NCI-H146 (cell line): ENCODE data around the gene HEPH.
"Not testable (repeated sequence)": the region's sequence is repeated elsewhere in the genome, so short reads cannot be mapped to it uniquely, and the experiment has no call there.

Experiments used
- DNase-seq: peaks from one replicate; lab custom pipeline; 2025; lab: John Stamatoyannopoulos, UW

HEPH gene

DNA sequence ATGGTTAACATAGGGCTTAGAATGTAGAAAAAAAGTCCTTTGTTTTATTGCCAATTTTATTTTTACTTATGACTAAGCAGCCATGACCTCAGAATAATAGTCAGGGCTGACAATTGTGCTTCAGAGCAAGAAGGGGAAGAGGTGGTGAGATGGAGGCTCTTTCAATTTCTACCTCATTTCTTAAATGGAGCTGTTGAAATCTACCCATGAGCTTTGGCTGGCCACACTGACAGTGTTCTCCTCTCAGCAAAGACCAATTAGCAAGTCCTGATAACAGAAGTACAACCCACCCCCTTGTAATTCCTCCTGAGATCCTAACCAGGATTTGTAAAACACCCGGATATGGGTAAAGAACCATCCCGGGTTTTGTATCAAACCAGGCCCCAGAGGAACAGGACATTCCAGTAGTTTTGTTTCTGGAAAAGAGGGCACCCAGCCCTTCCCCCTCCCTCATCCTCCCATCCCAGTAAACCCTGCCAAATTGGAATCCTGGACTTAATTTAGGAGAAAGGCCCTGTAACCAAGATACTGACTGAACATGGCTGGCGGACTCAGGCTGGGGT, at the start of gene HEPH:
Gene HEPH, plus strand, starts transcription at position 399 of the 563 bp plus-strand sequence. CDS start 6,324 bp downstream, outside the sequence.
- DNase-seq: no peak

- DNase-seq: not testable (repeated sequence)
Observed at GRCh38 chrX:66118722-66119121, 45.3 kb upstream of the HEPH start.

DNA sequence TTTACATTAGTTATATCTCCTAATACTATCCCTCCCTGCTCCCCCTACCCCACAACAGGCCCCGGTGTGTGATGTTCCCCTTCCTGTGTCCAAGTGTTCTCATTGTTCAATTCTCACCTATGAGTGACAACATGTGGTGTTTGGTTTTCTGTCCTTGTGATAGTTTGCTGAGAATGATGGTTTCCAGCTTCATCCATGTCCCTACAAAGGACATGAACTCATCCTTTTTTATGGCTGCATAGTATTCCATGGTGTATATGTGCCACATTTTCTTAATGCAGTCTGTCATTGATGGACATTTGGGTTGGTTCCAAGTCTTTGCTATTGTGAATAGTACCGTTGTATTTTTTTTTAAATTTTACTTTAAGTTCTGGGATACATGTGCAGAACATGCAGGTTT, 42.7 kb upstream of the HEPH start:
- not testable (repeated sequence) for DNase-seq

DNA sequence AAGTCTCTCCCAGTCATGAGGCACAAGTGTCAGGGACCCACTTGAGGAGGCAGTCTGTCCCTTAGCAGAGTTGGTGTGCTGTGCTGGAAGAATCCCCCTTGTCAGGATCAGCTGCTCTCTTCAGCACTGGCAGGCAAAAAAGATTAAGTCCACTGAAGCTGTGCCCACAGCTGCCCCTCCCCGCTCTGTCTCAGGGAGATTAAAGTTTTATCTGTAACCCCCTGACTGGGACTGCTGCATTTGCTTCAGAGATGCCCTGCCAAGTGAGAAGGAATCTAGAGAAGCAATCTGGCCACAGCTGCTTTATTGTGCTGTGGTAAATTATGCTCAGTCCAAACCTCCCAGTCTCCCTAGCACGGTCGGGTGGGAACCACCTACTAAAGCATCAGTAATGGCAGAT, 37.4 kb upstream of the HEPH start:
- no peak for DNase-seq

DNA sequence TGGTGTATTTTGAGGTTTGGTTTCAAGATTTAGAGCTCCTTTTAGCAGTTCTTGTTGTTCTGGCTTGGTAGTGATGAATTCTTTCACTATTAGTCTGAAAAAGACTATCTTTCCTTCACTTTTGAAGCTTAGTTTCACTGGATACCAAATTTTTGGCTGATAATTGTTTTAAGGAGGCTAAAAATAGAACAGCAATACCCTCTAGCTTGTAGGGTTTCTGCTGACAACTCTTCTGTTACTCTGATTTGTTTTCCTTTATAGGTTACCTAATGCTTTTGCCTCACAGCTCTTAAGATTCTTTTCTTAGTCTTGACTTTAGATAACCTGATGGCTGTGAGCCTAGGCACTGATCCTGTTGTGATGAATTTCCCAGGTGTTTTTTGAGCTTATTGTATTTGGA, 33.6 kb upstream of the HEPH start:
- DNase-seq: no peak

DNA sequence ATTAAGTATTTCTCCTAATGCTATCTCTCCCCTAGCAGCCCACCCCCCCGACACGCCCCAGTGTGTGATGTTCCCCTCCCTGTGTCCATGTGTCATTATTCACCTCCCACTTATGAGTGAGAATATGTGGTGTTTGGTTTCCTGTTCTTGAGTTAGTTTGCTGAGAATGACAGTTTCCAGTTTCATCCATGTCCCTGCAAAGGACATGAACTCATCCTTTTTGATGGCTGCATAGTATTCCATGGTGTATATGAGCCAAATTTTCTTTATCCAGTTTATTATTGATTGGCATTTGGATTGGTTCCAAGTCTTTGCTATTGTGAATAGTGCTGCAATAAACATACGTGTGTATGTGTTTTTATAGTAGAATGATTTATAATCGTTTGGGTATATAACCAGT, 28.8 kb upstream of the HEPH start:
- not testable (repeated sequence) for DNase-seq

GRCh38 chrX:66142351-66142750, 21.7 kb upstream of the HEPH start:
- DNase-seq: no peak

- no peak for DNase-seq
Observed at GRCh38 chrX:66144258-66144657, 19.8 kb upstream of the HEPH start.

GRCh38 chrX:66149519-66149918, 14.5 kb upstream of the HEPH start:
- DNase-seq: no peak

GRCh38 chrX:66150163-66150562, 13.9 kb upstream of the HEPH start:
- no peak for DNase-seq

- no peak for DNase-seq
Observed at GRCh38 chrX:66162331-66162822, 1.7 kb upstream of the HEPH start.

DNA sequence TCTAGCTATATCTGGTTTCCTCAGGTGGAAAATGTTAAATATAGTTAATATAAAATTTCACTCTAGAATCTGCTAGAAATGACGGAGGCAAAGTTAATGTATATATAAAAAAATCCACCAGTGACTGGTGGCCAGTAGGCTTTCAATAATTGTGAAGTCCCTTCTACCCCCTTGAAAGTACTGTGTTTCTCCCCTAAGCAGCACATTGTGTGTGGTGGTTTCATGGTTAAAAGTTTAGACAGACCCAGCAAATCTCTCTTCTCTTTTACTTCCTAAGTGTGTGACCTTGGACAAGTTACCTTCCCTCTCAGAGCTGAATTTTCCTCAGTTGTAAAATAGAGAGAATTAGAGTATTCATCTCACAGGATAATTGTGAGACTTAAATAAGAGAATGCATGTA, 600 bp upstream of the HEPH start:
- no peak for DNase-seq

GRCh38 chrX:66164470-66164869, 423 bp downstream of the HEPH start:
- DNase-seq: no peak

GRCh38 chrX:66164931-66165330, 884 bp downstream of the HEPH start:
- DNase-seq: no peak

GRCh38 chrX:66166671-66167070, 2.6 kb downstream of the HEPH start:
- no peak for DNase-seq

DNA sequence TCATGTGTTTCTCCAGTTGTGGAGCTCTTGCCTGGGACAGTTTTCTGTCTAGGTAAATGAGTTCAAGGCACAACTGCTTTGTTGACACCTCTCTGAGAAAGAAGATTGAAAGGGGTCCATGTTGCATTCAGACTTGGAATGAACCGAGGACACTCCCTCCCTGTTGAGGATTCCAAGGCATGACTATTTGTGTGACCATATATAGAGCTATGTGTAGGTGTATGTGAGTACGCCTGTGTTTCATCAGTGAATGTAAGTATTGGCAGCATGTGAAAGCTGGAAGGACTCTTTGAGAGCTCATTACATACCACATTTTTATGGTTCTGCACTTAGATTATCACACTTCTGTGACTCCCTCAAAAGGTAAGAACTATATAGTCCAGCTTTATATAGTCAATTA, 3.4 kb downstream of the HEPH start:
- DNase-seq: no peak

DNA sequence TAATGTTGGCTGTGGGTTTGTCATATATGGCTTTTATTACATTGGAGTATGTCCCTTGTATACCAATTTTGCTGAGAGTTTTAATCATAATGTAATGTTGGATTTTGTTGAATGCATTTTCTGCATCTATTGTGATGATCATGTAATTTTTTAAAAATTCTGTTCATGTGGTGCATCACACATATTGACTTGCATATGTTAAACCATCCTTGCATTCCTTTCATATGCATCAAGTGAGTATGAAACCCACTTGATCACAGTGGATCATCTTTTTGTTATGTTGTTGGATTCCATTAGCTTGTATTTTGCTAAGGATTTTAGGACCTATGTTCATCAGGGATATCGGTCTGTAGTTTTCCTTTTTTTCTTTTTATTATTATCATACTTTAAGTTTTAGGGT, 12.1 kb downstream of the HEPH start:
- DNase-seq: no peak

GRCh38 chrX:66191563-66191962, 27.5 kb downstream of the HEPH start:
- DNase-seq: no peak

GRCh38 chrX:66193821-66194220, 29.8 kb downstream of the HEPH start:
- DNase-seq: no peak

DNA sequence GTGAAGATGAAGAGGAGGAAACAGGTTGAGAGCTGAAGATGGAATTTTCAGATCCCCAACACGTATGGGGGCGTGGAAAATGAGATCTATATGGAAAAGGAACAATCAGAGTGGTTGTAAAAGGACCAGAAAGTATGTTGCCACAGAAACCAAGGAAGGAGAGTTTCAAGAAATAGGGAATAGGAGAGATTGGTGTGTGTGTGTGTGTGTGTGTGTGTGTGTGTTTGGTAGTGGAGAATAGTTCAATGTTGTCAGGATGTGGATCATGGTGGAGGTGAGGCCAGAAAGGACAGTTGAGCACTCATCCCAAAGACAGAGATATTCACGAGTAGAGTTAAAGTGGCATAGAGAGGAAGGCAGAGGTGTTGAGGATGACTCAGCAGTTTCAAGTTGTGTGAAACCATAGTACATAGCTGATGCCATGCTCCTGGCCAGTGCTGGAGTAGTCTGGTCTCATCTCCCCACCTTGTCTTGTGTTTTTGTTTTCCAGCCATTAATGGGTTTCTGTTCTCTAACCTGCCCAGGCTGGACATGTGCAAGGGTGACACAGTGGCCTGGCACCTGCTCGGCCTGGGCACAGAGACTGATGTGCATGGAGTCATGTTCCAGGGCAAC, 36.1 kb downstream of the HEPH start:
- no peak for DNase-seq

GRCh38 chrX:66200855-66201795, 37.1 kb downstream of the HEPH start:
- no peak for DNase-seq

- no peak for DNase-seq
Observed at GRCh38 chrX:66203114-66203513, 39.1 kb downstream of the HEPH start.

DNA sequence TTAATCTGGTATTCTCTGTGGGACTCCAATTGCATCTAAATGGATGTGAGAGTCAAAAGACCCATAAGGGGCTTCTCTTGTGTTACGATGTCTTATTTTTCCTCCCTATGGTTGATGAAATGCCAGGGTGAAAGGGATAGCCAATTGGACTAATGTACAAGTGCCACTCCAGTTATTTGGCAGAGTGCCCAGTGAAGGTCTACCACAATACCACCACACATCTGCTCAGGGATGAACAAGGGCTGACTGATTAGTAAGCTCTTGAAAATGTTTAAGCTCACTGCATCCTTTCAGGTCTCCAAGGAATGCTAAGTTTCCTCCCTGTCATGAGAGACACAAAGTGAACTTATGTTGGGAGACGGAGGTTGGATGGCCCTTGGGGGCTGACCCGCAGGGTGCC, 57.8 kb downstream of the HEPH start:
- no peak for DNase-seq
